Neural cell (in vitro differentiated cells): ENCODE data around the gene NTRK2. TPM values are rescaled to one million over a fixed set of nuclear protein-coding genes. Genes with fewer than 3 reads are reported as not detected.

Source experiments
- H2AFZ ChIP-seq: fragments of 200-600, 300-800 bp; sonication (generic), shearing (Covaris generic); 2 replicates; pipeline ENCODE4 v1.6.0; 2014; ENCODE audit warnings: low read depth, mild to moderate bottlenecking, antibody characterized with exemption, low read length, moderate library complexity
- H3F3A ChIP-seq: fragments of 200-600 bp; shearing (Covaris generic); 2 replicates; pipeline ENCODE4 v1.6.1; 2016; ENCODE audit warnings: mild to moderate bottlenecking, moderate library complexity, mixed read lengths, antibody characterized with exemption, low read length; ENCODE audit not compliant: insufficient read depth, poor library complexity, severe bottlenecking
- H3K27ac ChIP-seq: fragments of 200-600, 300-800 bp; sonication (generic), shearing (Covaris generic); 2 replicates; pipeline ENCODE4 v1.5.1; 2014; ENCODE audit warnings: mild to moderate bottlenecking, low read length, moderate library complexity
- H3K27me3 ChIP-seq: fragments of 300-800, 200-600 bp; sonication (generic), shearing (Covaris generic); 2 replicates; pipeline ENCODE4 v1.6.0; 2014; ENCODE audit warnings: mild to moderate bottlenecking, low read depth, low read length, moderate library complexity; ENCODE audit not compliant: insufficient read depth
- H3K36me3 ChIP-seq: fragments of 300-800, 200-600 bp; sonication (generic), shearing (Covaris generic); 2 replicates; pipeline ENCODE4 v1.5.1; 2014; ENCODE audit warnings: mild to moderate bottlenecking, antibody characterized with exemption, low read length, moderate library complexity; ENCODE audit not compliant: insufficient read depth
- H3K4me2 ChIP-seq: fragments of 300-800, 200-600 bp; sonication (generic), shearing (Covaris generic); 2 replicates; pipeline ENCODE4 v1.6.0; 2014; ENCODE audit warnings: mild to moderate bottlenecking, low read length
- H3K4me3 ChIP-seq: fragments of 300-800, 200-600 bp; sonication (generic), shearing (Covaris generic); 2 replicates; pipeline ENCODE4 v1.5.1; 2014; ENCODE audit warnings: mild to moderate bottlenecking, low read length, moderate library complexity
- H3K79me2 ChIP-seq: fragments of 200-600 bp; shearing (Covaris generic); replicated peaks from 2 replicates; pipeline ENCODE4 v1.6.0; 2014; ENCODE audit warnings: mild to moderate bottlenecking, low read length, moderate library complexity; ENCODE audit not compliant: insufficient read depth
- H3K9ac ChIP-seq: fragments of 300-800, 200-600 bp; sonication (generic), shearing (Covaris generic); 2 replicates; pipeline ENCODE4 v1.6.1; 2016; ENCODE audit warnings: mild to moderate bottlenecking, low read length, mixed read lengths
- H3K9me2 ChIP-seq: fragments of 200-600 bp; shearing (Covaris generic); 2 replicates; pipeline ENCODE4 v1.6.1; 2016; ENCODE audit warnings: mild to moderate bottlenecking, low read length, mixed read lengths; ENCODE audit not compliant: insufficient read depth
- H3K9me3 ChIP-seq: fragments of 200-600, 300-800 bp; sonication (generic), shearing (Covaris generic); 2 replicates; pipeline ENCODE4 v1.6.1; 2016; ENCODE audit warnings: mild to moderate bottlenecking, mixed run types, low read length, moderate library complexity, mixed read lengths
- H4K20me1 ChIP-seq: fragments of 200-600 bp; shearing (Covaris generic); 2 replicates; pipeline ENCODE4 v1.6.1; 2016; ENCODE audit warnings: mild to moderate bottlenecking, mixed run types; ENCODE audit not compliant: insufficient read depth
- CTCF ChIP-seq: fragments of 450-650 bp; IDR thresholded peaks from 2 replicates; pipeline ENCODE4 v1.5.1; 2014; ENCODE audit warnings: antibody characterized with exemption, mild to moderate bottlenecking, moderate library complexity; ENCODE audit not compliant: poor library complexity, severe bottlenecking
- EP300 ChIP-seq: fragments of 450-650 bp; conservative IDR thresholded peaks from 2 replicates; pipeline ENCODE4 v1.6.1; 2014; ENCODE audit warnings: antibody characterized with exemption, mild to moderate bottlenecking, moderate library complexity; ENCODE audit not compliant: poor library complexity, severe bottlenecking
- EZH2 ChIP-seq: fragments of 200-600, 300-800 bp; shearing (Covaris generic), sonication (generic); IDR thresholded peaks from 2 replicates; pipeline ENCODE4 v1.6.1; 2014; ENCODE audit warnings: antibody characterized with exemption, low read length, borderline replicate concordance, mild to moderate bottlenecking; ENCODE audit not compliant: insufficient read depth, poor library complexity, severe bottlenecking
- MXI1 ChIP-seq: fragments of 450-650 bp; conservative IDR thresholded peaks from 2 replicates; pipeline ENCODE4 v1.6.1; 2014; ENCODE audit warnings: antibody characterized with exemption, mild to moderate bottlenecking; ENCODE audit not compliant: poor library complexity, severe bottlenecking
- POLR2AphosphoS5 ChIP-seq: IDR thresholded peaks from 2 replicates; pipeline ENCODE4 v1.6.1; 2012
- RAD21 ChIP-seq: fragments of 450-650 bp; conservative IDR thresholded peaks from 2 replicates; pipeline ENCODE4 v1.6.1; 2014; ENCODE audit warnings: antibody characterized with exemption, mild to moderate bottlenecking, moderate library complexity
- REST ChIP-seq: IDR thresholded peaks from 2 replicates; pipeline ENCODE4 v1.6.1; 2012; ENCODE audit warnings: borderline replicate concordance
- SMC3 ChIP-seq: fragments of 450-650 bp; conservative IDR thresholded peaks from 2 replicates; pipeline ENCODE4 v1.6.1; 2014; ENCODE audit warnings: antibody characterized with exemption, mild to moderate bottlenecking, moderate library complexity; ENCODE audit not compliant: poor library complexity
- TAF1 ChIP-seq: IDR thresholded peaks from 2 replicates; pipeline ENCODE4 v1.6.1; 2012; ENCODE audit warnings: low read depth
- polyA plus RNA-seq: library from polyadenylated mRNA; depleted of rRNA; stranded (reverse); fragments of >200 nt; gene quantifications from 2 replicates; pipeline ENCODE4 v1.2.3, GENCODE V29; 2014

The NTRK2 gene
- polyA plus RNA-seq, 1 donor from 2014 or later = 14.2 TPM

GRCh38 chr9:84748112-84748511 lies 78.6 kb downstream of the NTRK2 start (continued):
- TF ChIP-seq EZH2 = no peak
- no peak for TF ChIP-seq POLR2AphosphoS5

- Histone ChIP-seq H3K4me2 (no peak overlapping the region), H4K20me1 (no peaks in the 10 kb centered on the region), H3K4me3 (no peak overlapping the region), H3K9me2 (no peaks in the 10 kb centered on the region), H3K9ac (no peak overlapping the region), H3K79me2 (no peaks in the 10 kb centered on the region), H2AFZ (no peak overlapping the region), H3K36me3 (no peaks in the 10 kb centered on the region), H3F3A (no peaks in the 10 kb centered on the region), H3K27me3 (no peaks in the 10 kb centered on the region), H3K27ac (no peak overlapping the region), H3K9me3 (no peaks in the 10 kb centered on the region)
- TF ChIP-seq SMC3 = no peak
- no peak for TF ChIP-seq MXI1
- no peak for TF ChIP-seq EZH2
Measured at GRCh38 chr9:84750152-84750865, 80.8 kb downstream of the NTRK2 start.

- TF ChIP-seq REST (no peak), CTCF (no peak), POLR2AphosphoS5 (no peak), TAF1 (no peak), MXI1 (no peak), RAD21 (no peak), EZH2 (no peak), EP300 (no peak), SMC3 (no peak)
- no peaks in the 10 kb centered on the region for H3K36me3 ChIP-seq
- no peak overlapping the region for H2AFZ ChIP-seq
- no peaks in the 10 kb centered on the region for H3K27me3 ChIP-seq
- H3F3A ChIP-seq = no peaks in the 10 kb centered on the region
- no peaks in the 10 kb centered on the region for H3K9me3 ChIP-seq
- no peaks in the 10 kb centered on the region for H3K9me2 ChIP-seq
- H3K9ac ChIP-seq = no peak overlapping the region
- H3K4me2 ChIP-seq = no peak overlapping the region
- no peaks in the 10 kb centered on the region for H4K20me1 ChIP-seq
- H3K27ac ChIP-seq = no peak overlapping the region
- H3K79me2 ChIP-seq = no peaks in the 10 kb centered on the region
- no peak overlapping the region for H3K4me3 ChIP-seq
Measured at GRCh38 chr9:84751921-84752320, 82.4 kb downstream of the NTRK2 start.
